Thoracic aorta (tissue), 2 donors: ENCODE measurements around the gene MCF2L. TPM values are rescaled to one million over a fixed set of nuclear protein-coding genes. Genes with fewer than 3 reads are reported as not detected.

Experiments
- ATAC-seq: fragments of 150-250 bp; one replicate; pipeline ENCODE4 v1.8.0; 2017; ENCODE audit warnings: low read depth; ENCODE audit not compliant: insufficient number of reproducible peaks, low FRiP score
- DNase-seq: peaks from one replicate; pipeline ENCODE4 v3.0.0-alpha.2; 2020; ENCODE audit warnings: low spot score
- H3K27ac ChIP-seq, 2 donors: fragments of 200-600 bp; sonication (generic); 1 replicate in 1 of 2; 2 replicates in 1 of 2; pipeline ENCODE4 v1.5.1; 2016; ENCODE audit warnings: mild to moderate bottlenecking in 2 of 2, moderate library complexity in 2 of 2
- H3K27me3 ChIP-seq: fragments of 200-600 bp; sonication (generic); replicated peaks from 2 replicates; pipeline ENCODE4 v1.6.0; 2016; ENCODE audit warnings: mild to moderate bottlenecking; ENCODE audit not compliant: insufficient read depth
- H3K36me3 ChIP-seq: fragments of 200-600 bp; sonication (generic); one replicate; pipeline ENCODE4 v1.5.1; 2016
- H3K4me1 ChIP-seq, 2 donors: fragments of 200-600 bp; sonication (generic); 1 replicate in 1 of 2; 2 replicates in 1 of 2; pipeline versions ENCODE4 v1.5.1 to v1.6.0; 2016; ENCODE audit warnings: low read depth in 2 of 2, mild to moderate bottlenecking in 1 of 2; ENCODE audit not compliant: control insufficient read depth in 1 of 2
- H3K4me3 ChIP-seq: fragments of 200-600 bp; sonication (generic); 2 replicates; pipeline ENCODE4 v1.5.1; 2016; ENCODE audit warnings: mild to moderate bottlenecking
- H3K9me3 ChIP-seq: fragments of 200-600 bp; sonication (generic); 2 replicates; pipeline ENCODE4 v1.5.1; 2016
- total RNA-seq, 2 donors: library from RNA; depleted of rRNA; stranded (reverse); fragments of >200 nt; gene quantifications; one replicate each; pipeline versions ENCODE4 v1.1.0 to v1.2.3, GENCODE V29; 2016
- TF ChIP-seq, protein P1 (sequence below): fragments of 200-600 bp; sonication (generic); IDR thresholded peaks from one replicate; pipeline ENCODE4 v1.5.1; 2019; ENCODE audit warnings: antibody characterized with exemption

Gene MCF2L
- total RNA-seq, 2 donors from 2014 or later = 34.9 to 49.2 TPM

DNA sequence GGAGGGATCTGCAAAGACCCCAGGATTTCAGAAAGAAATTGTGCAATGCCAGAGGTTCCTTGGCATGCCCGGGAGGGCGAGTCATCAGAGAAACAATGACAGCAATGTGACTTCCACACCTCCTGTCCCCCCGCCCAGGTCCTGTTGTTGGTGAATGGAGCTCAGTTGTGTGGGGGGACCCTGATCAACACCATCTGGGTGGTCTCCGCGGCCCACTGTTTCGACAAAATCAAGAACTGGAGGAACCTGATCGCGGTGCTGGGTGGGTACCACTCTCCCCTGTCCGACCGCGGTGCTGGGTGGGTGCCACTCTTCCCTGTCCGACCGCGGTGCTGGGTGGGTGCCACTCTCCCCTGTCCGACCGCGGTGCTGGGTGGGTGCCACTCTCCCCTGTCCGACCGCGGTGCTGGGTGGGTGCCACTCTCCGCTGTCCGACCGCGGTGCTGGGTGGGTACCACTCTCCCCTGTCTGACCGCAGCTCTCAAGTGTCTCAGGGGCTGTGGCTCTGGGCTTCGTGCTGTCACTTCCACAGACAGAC, 148.4 kb downstream of the MCF2L start:
- peaks cover 0 to 6% of the 10 kb centered on the region in 2 donors for H3K4me1 ChIP-seq
- H3K4me3 ChIP-seq = no peak overlapping the region
- H3K36me3 ChIP-seq = no peaks in the 10 kb centered on the region
- no peaks in the 10 kb centered on the region for H3K9me3 ChIP-seq
- ATAC-seq (no peak), DNase-seq (no peak)
- TF ChIP-seq, protein P1, sequence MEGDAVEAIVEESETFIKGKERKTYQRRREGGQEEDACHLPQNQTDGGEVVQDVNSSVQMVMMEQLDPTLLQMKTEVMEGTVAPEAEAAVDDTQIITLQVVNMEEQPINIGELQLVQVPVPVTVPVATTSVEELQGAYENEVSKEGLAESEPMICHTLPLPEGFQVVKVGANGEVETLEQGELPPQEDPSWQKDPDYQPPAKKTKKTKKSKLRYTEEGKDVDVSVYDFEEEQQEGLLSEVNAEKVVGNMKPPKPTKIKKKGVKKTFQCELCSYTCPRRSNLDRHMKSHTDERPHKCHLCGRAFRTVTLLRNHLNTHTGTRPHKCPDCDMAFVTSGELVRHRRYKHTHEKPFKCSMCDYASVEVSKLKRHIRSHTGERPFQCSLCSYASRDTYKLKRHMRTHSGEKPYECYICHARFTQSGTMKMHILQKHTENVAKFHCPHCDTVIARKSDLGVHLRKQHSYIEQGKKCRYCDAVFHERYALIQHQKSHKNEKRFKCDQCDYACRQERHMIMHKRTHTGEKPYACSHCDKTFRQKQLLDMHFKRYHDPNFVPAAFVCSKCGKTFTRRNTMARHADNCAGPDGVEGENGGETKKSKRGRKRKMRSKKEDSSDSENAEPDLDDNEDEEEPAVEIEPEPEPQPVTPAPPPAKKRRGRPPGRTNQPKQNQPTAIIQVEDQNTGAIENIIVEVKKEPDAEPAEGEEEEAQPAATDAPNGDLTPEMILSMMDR = no peak
- no peak overlapping the region for H3K27ac ChIP-seq
- H3K27me3 ChIP-seq = no peaks in the 10 kb centered on the region

GRCh38 chr13:113117911-113118260, 148.9 kb downstream of the MCF2L start:
- no peaks in the 10 kb centered on the region for H3K36me3 ChIP-seq
- TF ChIP-seq, protein P1 = no peak
- H3K4me3 ChIP-seq = no peak overlapping the region
- no peak for ATAC-seq
- no peaks in the 10 kb centered on the region for H3K27me3 ChIP-seq
- peaks cover 0 to 11% of the 10 kb centered on the region in 2 donors for H3K4me1 ChIP-seq
- no peak overlapping the region for H3K27ac ChIP-seq
- DNase-seq = no peak
- H3K9me3 ChIP-seq = no peaks in the 10 kb centered on the region

DNA sequence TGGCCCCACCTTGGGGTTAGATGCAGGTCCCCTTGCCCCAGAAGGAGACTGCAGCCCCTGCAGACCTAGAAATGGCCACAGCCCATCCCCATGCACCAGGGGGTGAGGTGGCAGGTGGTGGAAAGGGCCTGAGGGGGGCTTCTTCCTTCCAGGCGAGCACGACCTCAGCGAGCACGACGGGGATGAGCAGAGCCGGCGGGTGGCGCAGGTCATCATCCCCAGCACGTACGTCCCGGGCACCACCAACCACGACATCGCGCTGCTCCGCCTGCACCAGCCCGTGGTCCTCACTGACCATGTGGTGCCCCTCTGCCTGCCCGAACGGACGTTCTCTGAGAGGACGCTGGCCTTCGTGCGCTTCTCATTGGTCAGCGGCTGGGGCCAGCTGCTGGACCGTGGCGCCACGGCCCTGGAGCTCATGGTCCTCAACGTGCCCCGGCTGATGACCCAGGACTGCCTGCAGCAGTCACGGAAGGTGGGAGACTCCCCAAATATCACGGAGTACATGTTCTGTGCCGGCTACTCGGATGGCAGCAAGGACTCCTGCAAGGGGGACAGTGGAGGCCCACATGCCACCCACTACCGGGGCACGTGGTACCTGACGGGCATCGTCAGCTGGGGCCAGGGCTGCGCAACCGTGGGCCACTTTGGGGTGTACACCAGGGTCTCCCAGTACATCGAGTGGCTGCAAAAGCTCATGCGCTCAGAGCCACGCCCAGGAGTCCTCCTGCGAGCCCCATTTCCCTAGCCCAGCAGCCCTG, 149.4 kb downstream of the MCF2L start:
- Histone ChIP-seq H3K27me3 (no peaks in the 10 kb centered on the region), H3K27ac (no peak overlapping the region), H3K36me3 (no peaks in the 10 kb centered on the region), H3K4me3 (no peak overlapping the region), H3K9me3 (no peaks in the 10 kb centered on the region), H3K4me1 (peaks cover 0 to 16% of the 10 kb centered on the region in 2 donors)
- TF ChIP-seq, protein P1 = no peak
- DNase-seq (no peak), ATAC-seq (no peak)

DNA sequence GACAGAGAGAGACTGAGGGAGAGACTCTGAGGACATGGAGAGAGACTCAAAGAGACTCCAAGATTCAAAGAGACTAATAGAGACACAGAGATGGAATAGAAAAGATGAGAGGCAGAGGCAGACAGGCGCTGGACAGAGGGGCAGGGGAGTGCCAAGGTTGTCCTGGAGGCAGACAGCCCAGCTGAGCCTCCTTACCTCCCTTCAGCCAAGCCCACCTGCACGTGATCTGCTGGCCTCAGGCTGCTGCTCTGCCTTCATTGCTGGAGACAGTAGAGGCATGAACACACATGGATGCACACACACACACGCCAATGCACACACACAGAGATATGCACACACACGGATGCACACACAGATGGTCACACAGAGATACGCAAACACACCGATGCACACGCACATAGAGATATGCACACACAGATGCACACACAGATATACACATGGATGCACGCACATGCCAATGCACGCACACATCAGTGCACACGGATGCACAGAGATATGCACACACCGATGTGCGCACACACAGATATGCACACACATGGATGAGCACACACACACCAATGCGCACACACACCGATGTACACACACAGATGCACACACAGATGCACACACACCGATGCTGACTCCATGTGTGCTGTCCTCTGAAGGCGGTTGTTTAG, 150.3 kb downstream of the MCF2L start:
- no peak for ATAC-seq
- no peaks in the 10 kb centered on the region for H3K9me3 ChIP-seq
- TF ChIP-seq, protein P1 = no peak
- no peak overlapping the region for H3K27ac ChIP-seq
- no peaks in the 10 kb centered on the region for H3K36me3 ChIP-seq
- no peak overlapping the region for H3K4me3 ChIP-seq
- peaks cover 0 to 19% of the 10 kb centered on the region in 2 donors for H3K4me1 ChIP-seq
- H3K27me3 ChIP-seq = no peaks in the 10 kb centered on the region
- DNase-seq = no peak

DNA sequence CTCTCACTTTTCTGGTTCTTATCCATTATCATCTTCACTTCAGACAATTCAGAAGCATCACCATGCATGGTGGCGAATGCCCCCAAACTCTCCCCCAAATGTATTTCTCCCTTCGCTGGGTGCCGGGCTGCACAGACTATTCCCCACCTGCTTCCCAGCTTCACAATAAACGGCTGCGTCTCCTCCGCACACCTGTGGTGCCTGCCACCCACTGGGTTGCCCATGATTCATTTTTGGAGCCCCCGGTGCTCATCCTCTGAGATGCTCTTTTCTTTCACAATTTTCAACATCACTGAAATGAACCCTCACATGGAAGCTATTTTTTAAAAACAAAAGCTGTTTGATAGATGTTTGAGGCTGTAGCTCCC, 150.8 kb downstream of the MCF2L start:
- H3K27me3 ChIP-seq = no peaks in the 10 kb centered on the region
- H3K27ac ChIP-seq = no peak overlapping the region
- no peaks in the 10 kb centered on the region for H3K9me3 ChIP-seq
- no peaks in the 10 kb centered on the region for H3K36me3 ChIP-seq
- TF ChIP-seq, protein P1 = no peak
- no peak for ATAC-seq
- peaks cover 0 to 19% of the 10 kb centered on the region in 2 donors for H3K4me1 ChIP-seq
- H3K4me3 ChIP-seq = no peak overlapping the region
- no peak for DNase-seq
